Uterus (tissue), 2 donors: Measurements from ENCODE around the gene TRA2B.

Source experiments
- POLR2A ChIP-seq, 2 donors: fragments of 450-650 bp; IDR thresholded peaks; one replicate each; pipeline ENCODE4 v1.6.1; 2016; ENCODE audit warnings: antibody characterized with exemption in 2 of 2, mild to moderate bottlenecking in 1 of 2, moderate library complexity in 1 of 2
- TF ChIP-seq, protein P1 (sequence below), 4 experiments: fragments of 200-600 bp in 2 of 4; fragments of 450-650 bp in 2 of 4; sonication (generic) in 2 of 4; IDR thresholded peaks; one replicate each; pipeline ENCODE4 v1.5.1; 2016 to 2019; ENCODE audit warnings: antibody characterized with exemption in 4 of 4, mild to moderate bottlenecking in 2 of 4, moderate library complexity in 1 of 4

DNA sequence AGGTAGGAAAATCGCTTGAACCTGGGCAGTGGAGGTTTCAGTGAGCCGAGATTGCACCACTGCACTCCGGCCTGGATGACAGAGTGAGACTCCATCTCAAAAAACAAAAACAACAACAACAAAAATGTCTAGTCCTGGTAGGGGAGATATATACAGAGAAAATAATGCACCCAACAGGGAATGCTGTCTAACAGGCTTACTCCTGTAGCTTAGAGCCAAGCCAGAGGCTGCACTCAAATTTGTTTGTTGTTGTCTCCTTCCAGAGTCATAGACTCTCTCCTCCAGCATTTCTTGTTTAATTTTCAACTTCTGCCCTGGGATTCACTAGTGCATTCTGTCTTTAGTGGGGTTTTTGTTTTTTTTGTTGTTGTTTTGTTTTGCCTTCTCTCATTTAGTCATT, 4.6 kb upstream of the TRA2B start:
- no peak for TF ChIP-seq POLR2A (IDR thresholded peaks at IDR 0.05)
- TF ChIP-seq, protein P1, sequence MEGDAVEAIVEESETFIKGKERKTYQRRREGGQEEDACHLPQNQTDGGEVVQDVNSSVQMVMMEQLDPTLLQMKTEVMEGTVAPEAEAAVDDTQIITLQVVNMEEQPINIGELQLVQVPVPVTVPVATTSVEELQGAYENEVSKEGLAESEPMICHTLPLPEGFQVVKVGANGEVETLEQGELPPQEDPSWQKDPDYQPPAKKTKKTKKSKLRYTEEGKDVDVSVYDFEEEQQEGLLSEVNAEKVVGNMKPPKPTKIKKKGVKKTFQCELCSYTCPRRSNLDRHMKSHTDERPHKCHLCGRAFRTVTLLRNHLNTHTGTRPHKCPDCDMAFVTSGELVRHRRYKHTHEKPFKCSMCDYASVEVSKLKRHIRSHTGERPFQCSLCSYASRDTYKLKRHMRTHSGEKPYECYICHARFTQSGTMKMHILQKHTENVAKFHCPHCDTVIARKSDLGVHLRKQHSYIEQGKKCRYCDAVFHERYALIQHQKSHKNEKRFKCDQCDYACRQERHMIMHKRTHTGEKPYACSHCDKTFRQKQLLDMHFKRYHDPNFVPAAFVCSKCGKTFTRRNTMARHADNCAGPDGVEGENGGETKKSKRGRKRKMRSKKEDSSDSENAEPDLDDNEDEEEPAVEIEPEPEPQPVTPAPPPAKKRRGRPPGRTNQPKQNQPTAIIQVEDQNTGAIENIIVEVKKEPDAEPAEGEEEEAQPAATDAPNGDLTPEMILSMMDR (IDR thresholded peaks at IDR 0.05) = no peak
